GM19238 (cell line): ENCODE measurements around the gene PRTFDC1.
A peak's percentile ranks its signal among the peaks of the same experiment; 100 is the strongest.
"Not testable (repeated sequence)": the region's sequence is repeated elsewhere in the genome, so short reads cannot be mapped to it uniquely, and the experiment has no call there.

Experiments used
- DNase-seq: peaks from one replicate; pipeline ENCODE4 v3.0.0; 2011; ENCODE audit warnings: low spot score; ENCODE audit not compliant: insufficient read length

Gene PRTFDC1

GRCh38 chr10:24952143-24952706 lies at the start of gene PRTFDC1:
Gene PRTFDC1, minus strand, starts transcription at chr10:24952606. Its CDS starts 31 bp downstream, at chr10:24952575.
- DNase-seq: peak; percentile 23

DNA sequence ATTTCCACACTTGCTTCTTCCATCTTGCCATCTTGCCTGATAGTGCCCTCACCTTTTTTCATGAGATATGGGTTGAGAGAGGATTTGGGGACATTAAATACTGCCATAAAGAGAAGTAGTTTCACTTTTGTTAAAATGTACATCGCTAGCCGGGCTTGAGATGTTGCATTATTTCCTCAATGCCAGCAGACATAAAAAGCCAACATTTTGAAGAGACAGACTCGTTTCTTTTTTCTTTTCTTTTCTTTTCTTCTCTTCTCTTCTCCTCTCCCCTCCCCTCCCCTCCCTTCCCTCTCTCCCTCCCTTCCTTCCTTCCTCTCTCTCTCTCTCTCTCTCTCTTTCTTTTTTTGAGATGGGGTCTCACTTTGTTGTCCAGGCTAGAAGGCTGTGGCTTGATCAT lies 45.6 kb upstream of the PRTFDC1 start:
- DNase-seq: no peak

GRCh38 chr10:24995072-24995471 lies 42.7 kb upstream of the PRTFDC1 start:
- no peak for DNase-seq

- DNase-seq: no peak
These were observed 41.0 kb upstream of the PRTFDC1 start for GRCh38 chr10:24993237-24993958.

GRCh38 chr10:24992512-24993133 lies 40.2 kb upstream of the PRTFDC1 start:
- no peak for DNase-seq

DNA sequence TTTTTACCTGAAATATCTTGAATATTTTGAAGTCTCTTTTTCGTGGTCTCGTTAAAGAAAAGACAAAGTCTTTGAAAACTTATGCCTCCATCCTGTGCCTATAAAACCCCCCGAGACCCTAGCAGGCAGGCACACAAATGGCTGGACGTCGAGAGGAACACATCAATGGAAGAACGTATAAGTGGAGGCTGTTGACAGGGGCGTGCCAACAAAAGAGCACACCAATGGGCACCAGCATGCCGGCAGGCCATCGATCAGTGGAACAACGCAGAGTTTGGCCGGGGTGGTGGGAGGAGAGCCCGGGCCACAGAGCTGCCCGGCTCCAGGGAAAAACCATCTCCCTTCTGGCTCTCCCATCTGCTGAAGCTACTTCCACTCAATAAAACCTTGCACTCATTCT lies 38.9 kb upstream of the PRTFDC1 start:
- DNase-seq: no peak

- DNase-seq: no peak
These were observed 37.5 kb upstream of the PRTFDC1 start for GRCh38 chr10:24989867-24990266.

GRCh38 chr10:24988831-24989640 lies 36.6 kb upstream of the PRTFDC1 start:
- DNase-seq: no peak

GRCh38 chr10:24984906-24985305 lies 32.5 kb upstream of the PRTFDC1 start:
- DNase-seq: no peak

GRCh38 chr10:24983946-24984345 lies 31.5 kb upstream of the PRTFDC1 start:
- no peak for DNase-seq

GRCh38 chr10:24983130-24983529 lies 30.7 kb upstream of the PRTFDC1 start:
- DNase-seq: no peak

- peak; percentile 4 for DNase-seq
These were observed 30.1 kb upstream of the PRTFDC1 start for GRCh38 chr10:24982319-24983112.

DNA sequence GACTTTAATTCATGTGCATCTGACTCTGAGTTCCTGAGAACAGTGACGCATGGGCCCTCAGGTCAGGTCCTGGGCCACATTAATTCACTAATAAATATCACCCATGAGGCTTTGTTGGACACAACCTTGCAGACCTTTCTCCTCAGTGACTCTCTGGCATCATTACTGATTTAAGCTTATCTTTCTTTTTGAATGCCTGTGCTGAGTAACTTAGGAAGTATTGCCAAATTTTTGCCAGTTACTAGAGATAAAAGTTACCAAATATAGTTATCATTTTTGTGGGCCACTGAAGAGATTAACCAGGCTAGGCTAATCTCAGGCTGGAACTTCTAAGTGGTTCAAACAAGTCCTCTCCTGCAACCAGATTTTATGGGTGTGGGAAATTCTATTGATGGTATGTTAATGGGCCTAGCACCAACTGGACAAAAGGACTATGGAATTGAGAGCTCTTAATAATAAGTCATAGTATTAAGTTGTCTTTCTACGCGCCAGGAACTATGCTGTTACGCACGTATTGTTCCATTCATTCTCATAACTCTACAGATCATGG lies 28.8 kb upstream of the PRTFDC1 start:
- no peak for DNase-seq

DNA sequence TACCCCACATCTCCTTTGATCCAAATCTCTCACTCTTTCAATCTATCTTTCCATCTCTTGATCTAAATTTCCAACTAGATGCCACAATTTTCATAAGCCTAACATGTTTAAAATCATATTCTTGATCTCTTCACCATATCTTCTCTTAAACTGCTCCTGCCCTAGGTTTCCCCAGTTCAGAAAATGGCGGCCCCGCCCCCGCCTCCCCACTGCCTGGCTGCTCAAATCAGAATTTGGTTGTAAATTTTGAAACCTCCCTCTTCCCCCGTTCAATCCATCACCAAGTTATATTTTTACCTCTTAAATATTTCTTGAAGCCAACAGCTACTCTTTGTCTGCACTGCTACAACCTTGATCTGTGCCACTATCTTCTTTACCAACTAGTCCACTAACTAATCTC lies 27.3 kb upstream of the PRTFDC1 start:
- no peak for DNase-seq

DNA sequence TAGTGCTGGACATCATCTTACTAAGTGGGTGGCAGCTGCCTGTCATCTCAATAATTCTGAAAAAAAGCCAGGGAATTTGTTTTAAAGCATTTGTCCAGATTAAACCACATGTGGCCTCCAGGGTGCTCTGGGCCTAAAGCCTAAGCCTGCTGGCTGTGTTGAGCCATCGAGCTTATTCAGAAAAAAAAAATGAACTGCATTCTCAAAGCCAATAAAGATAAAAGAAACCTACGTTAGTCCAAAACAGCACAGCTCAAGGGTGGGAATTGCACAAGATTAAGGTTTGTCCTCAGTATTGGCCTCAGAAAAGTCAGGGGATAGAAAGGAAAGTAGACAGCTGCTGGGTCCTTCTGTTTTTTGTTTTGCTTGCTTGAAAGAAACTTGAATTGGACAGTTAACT lies 22.6 kb upstream of the PRTFDC1 start:
- no peak for DNase-seq

- DNase-seq: no peak
These were observed 20.8 kb upstream of the PRTFDC1 start for GRCh38 chr10:24973163-24973562.

DNA sequence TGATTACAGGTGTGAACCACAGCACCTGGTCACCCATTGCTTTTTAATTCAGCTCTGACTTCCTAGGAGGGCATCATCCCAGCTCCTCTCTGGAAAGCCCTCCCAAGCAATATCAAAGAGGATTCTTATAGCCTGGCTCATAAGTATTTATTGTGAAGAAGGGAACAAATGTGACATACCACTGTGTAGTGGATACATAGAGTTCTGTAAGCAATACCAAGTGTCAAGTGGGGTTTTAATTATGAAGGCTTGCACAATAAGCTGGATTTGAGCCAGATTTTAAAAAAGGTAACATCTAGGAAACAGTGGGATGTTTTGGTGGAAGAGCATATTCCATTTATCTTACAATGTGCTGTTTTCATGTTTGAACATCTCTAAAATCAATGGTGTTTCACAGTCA lies 19.0 kb upstream of the PRTFDC1 start:
- DNase-seq: no peak

- no peak for DNase-seq
These were observed 17.5 kb upstream of the PRTFDC1 start for GRCh38 chr10:24969841-24970281.

DNA sequence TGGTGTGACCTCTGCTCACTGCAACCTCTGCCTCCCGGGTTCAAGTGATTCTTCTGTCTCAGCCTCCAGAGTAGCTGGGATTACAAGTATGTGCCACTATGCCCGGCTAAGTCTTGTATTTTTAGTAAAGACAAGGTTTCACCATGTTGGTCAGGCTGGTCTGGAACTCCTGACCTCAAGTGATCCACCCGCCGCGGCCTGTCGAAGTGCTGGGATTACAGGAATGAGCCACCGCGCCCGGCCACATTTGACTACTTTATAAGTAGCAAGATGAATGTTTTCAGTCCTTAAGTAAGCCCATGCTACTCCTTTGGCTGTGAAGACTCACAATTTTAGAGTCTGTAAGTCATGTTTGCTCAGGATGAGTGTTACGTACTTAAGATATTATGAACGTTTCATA lies 16.5 kb upstream of the PRTFDC1 start:
- not testable (repeated sequence) for DNase-seq

DNA sequence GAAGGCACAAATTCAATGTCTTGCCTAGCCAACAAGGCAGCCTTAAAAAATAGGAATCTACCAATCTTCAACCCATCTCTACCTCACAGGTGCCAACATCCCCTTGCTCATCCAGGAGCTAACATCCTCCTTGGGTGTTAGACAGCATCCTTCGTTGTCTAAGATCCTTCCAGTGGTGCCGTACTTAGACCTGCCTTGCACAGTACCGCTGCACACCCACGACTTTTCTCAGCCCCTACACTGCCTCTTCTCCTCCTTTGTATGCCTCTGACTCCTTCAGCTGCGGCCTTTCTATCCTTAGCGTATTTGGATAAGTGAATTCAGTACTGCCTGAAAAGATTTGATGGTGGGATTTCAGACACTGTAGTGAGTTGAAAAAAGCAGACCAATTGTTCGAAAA lies 15.9 kb upstream of the PRTFDC1 start:
- DNase-seq: no peak

DNA sequence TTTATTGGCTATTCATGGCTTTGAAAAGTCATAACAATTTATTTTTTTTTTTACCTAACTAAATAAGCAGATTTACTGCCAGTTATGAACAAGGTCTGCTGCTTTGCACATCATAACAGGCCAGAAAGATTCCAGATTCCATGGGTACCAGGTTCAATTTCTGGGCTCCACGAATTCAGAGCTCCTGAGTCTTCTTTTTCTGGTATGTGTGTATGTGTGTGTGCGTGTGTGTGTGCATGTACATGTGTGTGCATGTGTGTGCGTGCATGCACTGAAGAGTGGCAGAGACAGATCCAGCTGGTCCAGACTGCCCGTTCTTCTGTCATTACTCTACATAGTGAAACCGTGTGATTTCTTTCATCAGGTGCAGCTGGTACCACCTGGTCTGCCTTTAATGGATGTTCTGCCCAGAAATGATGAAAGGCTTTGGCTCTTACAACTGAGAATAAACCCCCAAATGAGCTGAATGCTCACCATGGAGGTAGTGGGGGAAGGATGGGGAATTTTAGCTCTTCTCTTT lies 14.6 kb upstream of the PRTFDC1 start:
- no peak for DNase-seq
